ENCODE results near the gene CNOT8. TPM values are rescaled to one million over a fixed set of nuclear protein-coding genes. Genes with fewer than 3 reads are reported as not detected.

CNOT8 gene
- total RNA-seq, 1 donor from 2014 or later, result 57.6 TPM

GRCh38 chr5:154923441-154924430, 65.3 kb downstream of the CNOT8 start:
- no peak for DNase-seq

Small RNA genes lying within 50 kb of the gene (small RNA-seq; reads per million reads assigned to genes)
- not detected for gene MIR378H (ENCODE audit: low replicate concordance)

Other genes starting within 250 kb of the CNOT8 start
- 46.4 TPM for gene LARP1, start 103.2 kb upstream of the CNOT8 start, total RNA-seq
- 26.7 TPM for gene FAXDC2, start 8.0 kb upstream of the CNOT8 start, total RNA-seq
- gene GEMIN5, start 79.6 kb downstream of the CNOT8 start, total RNA-seq, result 16.6 TPM
- gene MRPL22, start 82.4 kb downstream of the CNOT8 start, total RNA-seq, result 11.9 TPM
- gene KIF4B, start 155.1 kb downstream of the CNOT8 start, total RNA-seq, result not detected